Trophoblast cell (in vitro differentiated cells and primary cell): ENCODE results near the gene OR6C74.

ENCODE experiments used
- DNase-seq, 2 donors: peaks; one replicate each; pipeline ENCODE4 v3.0.0-alpha.2; 2016
- H2AFZ ChIP-seq: 2 replicates; pipeline ENCODE4 v1.6.1; 2013; ENCODE audit warnings: low read length, moderate library complexity, mild to moderate bottlenecking; ENCODE audit not compliant: insufficient read depth, poor library complexity
- H2AK5ac ChIP-seq: 2 replicates; pipeline ENCODE4 v1.6.1; 2013; ENCODE audit warnings: mild to moderate bottlenecking, low read length
- H2BK120ac ChIP-seq: 2 replicates; pipeline ENCODE4 v1.6.1; 2013; ENCODE audit warnings: low read length, mild to moderate bottlenecking, moderate library complexity; ENCODE audit not compliant: insufficient read depth, poor library complexity
- H2BK12ac ChIP-seq: 2 replicates; pipeline ENCODE4 v1.6.1; 2013; ENCODE audit warnings: mild to moderate bottlenecking, low read length, moderate library complexity
- H2BK5ac ChIP-seq: 2 replicates; pipeline ENCODE4 v1.6.1; 2013; ENCODE audit warnings: low read length, low read depth, moderate library complexity, mild to moderate bottlenecking; ENCODE audit not compliant: poor library complexity
- H3K14ac ChIP-seq: 2 replicates; pipeline ENCODE4 v1.6.1; 2013; ENCODE audit warnings: mild to moderate bottlenecking, low read length
- H3K18ac ChIP-seq: 2 replicates; pipeline ENCODE4 v1.6.1; 2013; ENCODE audit warnings: mild to moderate bottlenecking, low read length
- H3K23ac ChIP-seq: 2 replicates; pipeline ENCODE4 v1.6.1; 2013; ENCODE audit warnings: low read length
- H3K27ac ChIP-seq: 2 replicates; pipeline ENCODE4 v1.5.1; 2013; ENCODE audit warnings: low read depth, mild to moderate bottlenecking, inconsistent platforms, low read length, moderate library complexity
- H3K27me3 ChIP-seq: 2 replicates; pipeline ENCODE4 v1.6.1; 2013; ENCODE audit warnings: inconsistent platforms, mild to moderate bottlenecking, low read length, moderate library complexity; ENCODE audit not compliant: insufficient read depth
- H3K36me3 ChIP-seq, 2 experiments: 1 replicate in 1 of 2; 2 replicates in 1 of 2; pipeline ENCODE4 v1.6.1; 2013; ENCODE audit warnings: low read length in 2 of 2, mild to moderate bottlenecking in 2 of 2, moderate library complexity in 1 of 2; ENCODE audit not compliant: insufficient read depth in 2 of 2, control insufficient read depth in 1 of 2
- H3K4ac ChIP-seq: 2 replicates; pipeline ENCODE4 v1.6.1; 2013; ENCODE audit warnings: low read depth, mild to moderate bottlenecking, low read length, moderate library complexity
- H3K4me1 ChIP-seq, 2 experiments: 1 replicate in 1 of 2; 2 replicates in 1 of 2; pipeline ENCODE4 v1.6.1; 2013; ENCODE audit warnings: low read length in 2 of 2, mild to moderate bottlenecking in 2 of 2, moderate library complexity in 1 of 2; ENCODE audit not compliant: insufficient read depth in 2 of 2, control insufficient read depth in 1 of 2
- H3K4me2 ChIP-seq: 2 replicates; pipeline ENCODE4 v1.6.1; 2013; ENCODE audit warnings: inconsistent platforms, mild to moderate bottlenecking, low read length, moderate library complexity
- H3K4me3 ChIP-seq: 2 replicates; pipeline ENCODE4 v1.5.1; 2013; ENCODE audit warnings: mild to moderate bottlenecking, low read depth, low read length, inconsistent platforms
- H3K79me1 ChIP-seq: one replicate; pipeline ENCODE4 v1.6.1; 2013; ENCODE audit warnings: low read length
- H3K79me2 ChIP-seq: 2 replicates; pipeline ENCODE4 v1.6.1; 2013; ENCODE audit warnings: low read length, mild to moderate bottlenecking; ENCODE audit not compliant: control insufficient read depth, insufficient read depth, poor library complexity
- H3K9ac ChIP-seq: 2 replicates; pipeline ENCODE4 v1.6.1; 2013; ENCODE audit warnings: mild to moderate bottlenecking, low read length
- H3K9me3 ChIP-seq: 2 replicates; pipeline ENCODE4 v1.6.1; 2013; ENCODE audit warnings: low read depth, mild to moderate bottlenecking, control low read depth, inconsistent platforms, low read length; ENCODE audit not compliant: insufficient read depth
- H4K12ac ChIP-seq: 2 replicates; pipeline ENCODE4 v1.6.1; 2013; ENCODE audit warnings: low read depth, mild to moderate bottlenecking, low read length, moderate library complexity
- H4K8ac ChIP-seq: 2 replicates; pipeline ENCODE4 v1.6.1; 2013; ENCODE audit warnings: low read depth, mild to moderate bottlenecking, low read length, moderate library complexity
- H4K91ac ChIP-seq: one replicate; pipeline ENCODE4 v1.6.1; 2013; ENCODE audit warnings: low read depth, mild to moderate bottlenecking, low read length, moderate library complexity
- WGBS: extraction: QIAGEN DNeasy Blood & Tissue Kit; methylation state at CpG from one replicate; pipeline ENCODE4 v1.1.7; 2013; ENCODE audit warnings: missing lambda C conversion rate; ENCODE audit not compliant: insufficient read length, insufficient coverage; ENCODE audit errors: extremely low coverage; 5-methylcytosine and 5-hydroxymethylcytosine counted together

The OR6C74 gene

GRCh38 chr12:55246159-55246558, 1.8 kb downstream of the OR6C74 start:
- H3K4me3 ChIP-seq: no peak overlapping the region

GRCh38 chr12:55250944-55251343, 6.5 kb downstream of the OR6C74 start:
- Histone ChIP-seq H3K27ac (no peak overlapping the region), H2BK120ac (no peak overlapping the region), H4K91ac (no peak overlapping the region), H3K23ac (no peak overlapping the region), H2BK12ac (no peak overlapping the region), H4K8ac (no peak overlapping the region), H2AFZ (no peak overlapping the region), H3K9me3 (no peaks in the 10 kb centered on the region), H3K36me3 (no peaks in the 10 kb centered on the region), H3K4me3 (no peak overlapping the region), H3K18ac (no peak overlapping the region), H3K79me1 (no peaks in the 10 kb centered on the region), H3K9ac (no peak overlapping the region), H3K14ac (no peak overlapping the region), H2AK5ac (no peak overlapping the region), H3K4ac (no peak overlapping the region), H2BK5ac (no peak overlapping the region), H3K4me1 (no peaks in the 10 kb centered on the region), H3K27me3 (no peaks in the 10 kb centered on the region), H3K4me2 (no peak overlapping the region), H4K12ac (no peak overlapping the region), H3K79me2 (no peaks in the 10 kb centered on the region)
- no CpG with 5 or more reads among the region's 3 CpGs for WGBS
- peak; percentile 59 to 91 for DNase-seq

More at GRCh38 chr12:55246159-55246558, 1.8 kb downstream of the OR6C74 start:
- DNase-seq: no peak
- Histone ChIP-seq H3K23ac (no peak overlapping the region), H3K9ac (no peak overlapping the region), H2BK5ac (no peak overlapping the region), H4K91ac (no peak overlapping the region), H3K27me3 (no peaks in the 10 kb centered on the region), H3K18ac (no peak overlapping the region), H3K79me2 (no peaks in the 10 kb centered on the region), H3K4ac (no peak overlapping the region), H3K4me2 (no peak overlapping the region), H3K9me3 (no peaks in the 10 kb centered on the region), H2AFZ (no peak overlapping the region), H2BK120ac (no peak overlapping the region), H3K27ac (no peak overlapping the region), H2BK12ac (no peak overlapping the region), H3K4me1 (no peaks in the 10 kb centered on the region), H3K79me1 (no peaks in the 10 kb centered on the region), H4K8ac (no peak overlapping the region), H3K36me3 (no peaks in the 10 kb centered on the region), H2AK5ac (no peak overlapping the region), H4K12ac (no peak overlapping the region), H3K14ac (no peak overlapping the region)
- WGBS: no CpG with 5 or more reads among the region's 1 CpG

- H4K91ac ChIP-seq: no peak overlapping the region
- no peak overlapping the region for H3K18ac ChIP-seq
- H4K12ac ChIP-seq: no peak overlapping the region
- H3K36me3 ChIP-seq: no peaks in the 10 kb centered on the region
- H3K79me1 ChIP-seq: no peaks in the 10 kb centered on the region
- H2BK120ac ChIP-seq: no peak overlapping the region
- no peak overlapping the region for H3K9ac ChIP-seq
- H3K23ac ChIP-seq: no peak overlapping the region
- H3K9me3 ChIP-seq: no peaks in the 10 kb centered on the region
- no peak overlapping the region for H3K4me3 ChIP-seq
- H3K79me2 ChIP-seq: no peaks in the 10 kb centered on the region
- H3K4me2 ChIP-seq: no peak overlapping the region
- H2AFZ ChIP-seq: no peak overlapping the region
- H3K27ac ChIP-seq: no peak overlapping the region
- H3K4ac ChIP-seq: no peak overlapping the region
- H2BK5ac ChIP-seq: no peak overlapping the region
- no peak for DNase-seq
- H3K27me3 ChIP-seq: no peaks in the 10 kb centered on the region
- no peaks in the 10 kb centered on the region for H3K4me1 ChIP-seq
- H2BK12ac ChIP-seq: no peak overlapping the region
- H4K8ac ChIP-seq: no peak overlapping the region
- H2AK5ac ChIP-seq: no peak overlapping the region
- no peak overlapping the region for H3K14ac ChIP-seq
Measured at GRCh38 chr12:55253281-55253680, 8.9 kb downstream of the OR6C74 start.

- Histone ChIP-seq H3K18ac (no peak overlapping the region), H3K4me2 (no peak overlapping the region), H3K9ac (no peak overlapping the region), H3K23ac (no peak overlapping the region), H3K4me3 (no peak overlapping the region), H3K27me3 (no peaks in the 10 kb centered on the region), H4K91ac (no peak overlapping the region), H3K9me3 (no peaks in the 10 kb centered on the region), H3K79me2 (no peaks in the 10 kb centered on the region), H3K4ac (no peak overlapping the region), H4K8ac (no peak overlapping the region), H2AFZ (no peak overlapping the region), H4K12ac (no peak overlapping the region), H2BK5ac (no peak overlapping the region), H2AK5ac (no peak overlapping the region), H2BK120ac (no peak overlapping the region), H3K79me1 (no peaks in the 10 kb centered on the region), H3K27ac (no peak overlapping the region), H2BK12ac (no peak overlapping the region), H3K4me1 (no peaks in the 10 kb centered on the region), H3K36me3 (no peaks in the 10 kb centered on the region), H3K14ac (no peak overlapping the region)
- no CpG with 5 or more reads among the region's 4 CpGs for WGBS
- DNase-seq: no peak
Measured at GRCh38 chr12:55256831-55257230, 12.4 kb downstream of the OR6C74 start.
